Measurements from ENCODE around the gene KATNAL1. TPM values are rescaled to one million over a fixed set of nuclear protein-coding genes. Genes with fewer than 3 reads are reported as not detected.

Gene KATNAL1
- total RNA-seq, 1 donor from 2014 or later: 22.7 TPM

GRCh38 chr13:30234619-30235162 lies 72.7 kb downstream of the KATNAL1 start:
- TF ChIP-seq CTCF (IDR thresholded peaks at IDR 0.05; ENCODE audit: unreplicated experiment): no peak
- no peak for DNase-seq (ENCODE audit: low spot score, unreplicated experiment)
- H3K4me1 Mint-ChIP-seq (ENCODE audit: low read depth): no peaks in the 10 kb centered on the region
- no peaks in the 10 kb centered on the region for H3K9me3 Mint-ChIP-seq (ENCODE audit: low read depth)
- peaks cover 5% of the 10 kb centered on the region for H3K36me3 Mint-ChIP-seq (ENCODE audit: insufficient read depth)
- H3K4me3 Mint-ChIP-seq (ENCODE audit: low read depth): no peak overlapping the region
- H3K27me3 Mint-ChIP-seq: no peaks in the 10 kb centered on the region
- H3K27ac Mint-ChIP-seq: no peak overlapping the region

GRCh38 chr13:30224732-30225131 lies 82.6 kb downstream of the KATNAL1 start:
- TF ChIP-seq CTCF (IDR thresholded peaks at IDR 0.05; ENCODE audit: unreplicated experiment): no peak
- DNase-seq (ENCODE audit: low spot score, unreplicated experiment): no peak
- H3K27me3 Mint-ChIP-seq: no peaks in the 10 kb centered on the region
- H3K36me3 Mint-ChIP-seq (ENCODE audit: insufficient read depth): peaks cover 39% of the 10 kb centered on the region
- no peaks in the 10 kb centered on the region for H3K4me1 Mint-ChIP-seq (ENCODE audit: low read depth)
- no peak overlapping the region for H3K27ac Mint-ChIP-seq
- peaks cover 22% of the 10 kb centered on the region for H3K9me3 Mint-ChIP-seq (ENCODE audit: low read depth)
- H3K4me3 Mint-ChIP-seq (ENCODE audit: low read depth): no peak overlapping the region

- DNase-seq (ENCODE audit: low spot score, unreplicated experiment): no peak
- peaks cover 33% of the 10 kb centered on the region for H3K36me3 Mint-ChIP-seq (ENCODE audit: insufficient read depth)
- H3K9me3 Mint-ChIP-seq (ENCODE audit: low read depth): peaks cover 22% of the 10 kb centered on the region
- H3K4me1 Mint-ChIP-seq (ENCODE audit: low read depth): no peaks in the 10 kb centered on the region
- H3K4me3 Mint-ChIP-seq (ENCODE audit: low read depth): no peak overlapping the region
- H3K27me3 Mint-ChIP-seq: no peaks in the 10 kb centered on the region
- no peak overlapping the region for H3K27ac Mint-ChIP-seq
- TF ChIP-seq CTCF (IDR thresholded peaks at IDR 0.05; ENCODE audit: unreplicated experiment): no peak
Measured at GRCh38 chr13:30222254-30222653, 85.1 kb downstream of the KATNAL1 start.

GRCh38 chr13:30216111-30216510 lies 91.2 kb downstream of the KATNAL1 start:
- H3K9me3 Mint-ChIP-seq (ENCODE audit: low read depth): no peaks in the 10 kb centered on the region
- H3K36me3 Mint-ChIP-seq (ENCODE audit: insufficient read depth): peaks cover 8% of the 10 kb centered on the region
- H3K4me3 Mint-ChIP-seq (ENCODE audit: low read depth): no peak overlapping the region
- no peaks in the 10 kb centered on the region for H3K27me3 Mint-ChIP-seq
- no peak for TF ChIP-seq CTCF (IDR thresholded peaks at IDR 0.05; ENCODE audit: unreplicated experiment)
- no peak for DNase-seq (ENCODE audit: low spot score, unreplicated experiment)
- H3K27ac Mint-ChIP-seq: no peak overlapping the region
- H3K4me1 Mint-ChIP-seq (ENCODE audit: low read depth): no peaks in the 10 kb centered on the region

GRCh38 chr13:30212256-30212655 lies 95.1 kb downstream of the KATNAL1 start:
- Mint-ChIP-seq H3K4me1 (ENCODE audit: low read depth) (no peaks in the 10 kb centered on the region), H3K9me3 (ENCODE audit: low read depth) (no peaks in the 10 kb centered on the region), H3K4me3 (ENCODE audit: low read depth) (no peak overlapping the region), H3K27me3 (no peaks in the 10 kb centered on the region), H3K27ac (no peak overlapping the region), H3K36me3 (ENCODE audit: insufficient read depth) (peaks cover 20% of the 10 kb centered on the region)
- no peak for TF ChIP-seq CTCF (IDR thresholded peaks at IDR 0.05; ENCODE audit: unreplicated experiment)
- DNase-seq (ENCODE audit: low spot score, unreplicated experiment): no peak
